ENCODE data around the gene PIP5K1B. TPM values are rescaled to one million over a fixed set of nuclear protein-coding genes. Genes with fewer than 3 reads are reported as not detected.

PIP5K1B gene
- total RNA-seq, 1 experiment from 2014 or later = 10.3 TPM

- no peak overlapping the region for H3K4me3 Mint-ChIP-seq (ENCODE audit: unreplicated experiment)
- DNase-seq = no peak
Observed at GRCh38 chr9:68768619-68769018, 63.6 kb downstream of the PIP5K1B start.

GRCh38 chr9:68769852-68770251 is 64.8 kb downstream of the PIP5K1B start:
- DNase-seq = no peak
- BruUV-seq (replicated peaks) = no TSS peak
- Mint-ChIP-seq H3K27me3 (ENCODE audit: insufficient read depth, unreplicated experiment) (no peaks in the 10 kb centered on the region), H3K27ac (ENCODE audit: unreplicated experiment) (no peak overlapping the region), H3K4me1 (ENCODE audit: low read depth, unreplicated experiment) (peaks cover 1% of the 10 kb centered on the region), H3K9me3 (ENCODE audit: unreplicated experiment) (no peaks in the 10 kb centered on the region), H3K4me3 (ENCODE audit: unreplicated experiment) (no peak overlapping the region), H3K36me3 (ENCODE audit: insufficient read depth, unreplicated experiment) (no peaks in the 10 kb centered on the region)
- no peak overlapping the region for H3K4me3 ChIP-seq (ENCODE audit: low read depth, low read length)
- ChIA-PET POLR2A (no interaction called here), CTCF (no interaction called here)
- H3K36me3 ChIP-seq (ENCODE audit: control insufficient read depth, insufficient read depth, low read length) = no peaks in the 10 kb centered on the region
- H3K9me3 ChIP-seq = no peaks in the 10 kb centered on the region
- intact Hi-C loops (cut with micrococcal nuclease; ENCODE audit: unreplicated experiment) = no loop called here
- H3K27me3 ChIP-seq (replicated peaks; ENCODE audit: control insufficient read depth, insufficient read depth, low read length) = no peaks in the 10 kb centered on the region
- no peaks in the 10 kb centered on the region for H3K4me1 ChIP-seq
- no peak for TF ChIP-seq CTCF (IDR thresholded peaks at IDR 0.05; ENCODE audit: insufficient read depth in 1 of 2, low read depth in 1 of 2, low read length in 1 of 2, severe bottlenecking in 1 of 2, unreplicated experiment in 1 of 2)

More at GRCh38 chr9:68768619-68769018, 63.6 kb downstream of the PIP5K1B start:
- Mint-ChIP-seq H3K9me3 (ENCODE audit: unreplicated experiment) (no peaks in the 10 kb centered on the region), H3K4me1 (ENCODE audit: low read depth, unreplicated experiment) (no peaks in the 10 kb centered on the region), H3K27ac (ENCODE audit: unreplicated experiment) (no peak overlapping the region), H3K36me3 (ENCODE audit: insufficient read depth, unreplicated experiment) (no peaks in the 10 kb centered on the region), H3K27me3 (ENCODE audit: insufficient read depth, unreplicated experiment) (no peaks in the 10 kb centered on the region)
- intact Hi-C loops (cut with micrococcal nuclease; ENCODE audit: unreplicated experiment) = no loop called here
- Histone ChIP-seq H3K27me3 (replicated peaks; ENCODE audit: control insufficient read depth, insufficient read depth, low read length) (no peaks in the 10 kb centered on the region), H3K4me1 (no peaks in the 10 kb centered on the region), H3K36me3 (ENCODE audit: control insufficient read depth, insufficient read depth, low read length) (no peaks in the 10 kb centered on the region), H3K9me3 (no peaks in the 10 kb centered on the region), H3K4me3 (ENCODE audit: low read depth, low read length) (no peak overlapping the region)
- no peak for TF ChIP-seq CTCF (IDR thresholded peaks at IDR 0.05; ENCODE audit: insufficient read depth in 1 of 2, low read depth in 1 of 2, low read length in 1 of 2, severe bottlenecking in 1 of 2, unreplicated experiment in 1 of 2)
- no TSS peak for BruUV-seq (replicated peaks)
- ChIA-PET POLR2A (no interaction called here), CTCF (no interaction called here)

- Histone ChIP-seq H3K27me3 (replicated peaks; ENCODE audit: control insufficient read depth, insufficient read depth, low read length) (no peaks in the 10 kb centered on the region), H3K36me3 (ENCODE audit: control insufficient read depth, insufficient read depth, low read length) (no peaks in the 10 kb centered on the region), H3K9me3 (no peaks in the 10 kb centered on the region), H3K4me1 (no peaks in the 10 kb centered on the region), H3K4me3 (ENCODE audit: low read depth, low read length) (no peak overlapping the region)
- Mint-ChIP-seq H3K27me3 (ENCODE audit: insufficient read depth, unreplicated experiment) (no peaks in the 10 kb centered on the region), H3K36me3 (ENCODE audit: insufficient read depth, unreplicated experiment) (no peaks in the 10 kb centered on the region), H3K27ac (ENCODE audit: unreplicated experiment) (no peak overlapping the region), H3K9me3 (ENCODE audit: unreplicated experiment) (no peaks in the 10 kb centered on the region), H3K4me3 (ENCODE audit: unreplicated experiment) (no peak overlapping the region), H3K4me1 (ENCODE audit: low read depth, unreplicated experiment) (peaks cover 6% of the 10 kb centered on the region)
- DNase-seq = no peak
- intact Hi-C loops (cut with micrococcal nuclease; ENCODE audit: unreplicated experiment) = no loop called here
- ChIA-PET CTCF (no interaction called here), POLR2A (no interaction called here)
- TF ChIP-seq CTCF (IDR thresholded peaks at IDR 0.05; ENCODE audit: insufficient read depth in 1 of 2, low read depth in 1 of 2, low read length in 1 of 2, severe bottlenecking in 1 of 2, unreplicated experiment in 1 of 2) = no peak
- no TSS peak for BruUV-seq (replicated peaks)
Observed at GRCh38 chr9:68771376-68771775, 66.3 kb downstream of the PIP5K1B start.

Data from Caco-2 (cell line).